Measurements from ENCODE around the gene SLC25A23. TPM values are rescaled to one million over a fixed set of nuclear protein-coding genes. Genes with fewer than 3 reads are reported as not detected.
"Not testable (repeated sequence)": the region's sequence is repeated elsewhere in the genome, so short reads cannot be mapped to it uniquely, and the experiment has no call there.

SLC25A23 gene
- polyA plus RNA-seq, 4 donors: 72.6 to 90.6 (median 74.8) TPM

GRCh38 chr19:6406401-6406800 lies 53.2 kb downstream of the SLC25A23 start:
- DNase-seq (ENCODE audit: low read depth in 4 of 4, low spot score in 3 of 4): no peak

DNA sequence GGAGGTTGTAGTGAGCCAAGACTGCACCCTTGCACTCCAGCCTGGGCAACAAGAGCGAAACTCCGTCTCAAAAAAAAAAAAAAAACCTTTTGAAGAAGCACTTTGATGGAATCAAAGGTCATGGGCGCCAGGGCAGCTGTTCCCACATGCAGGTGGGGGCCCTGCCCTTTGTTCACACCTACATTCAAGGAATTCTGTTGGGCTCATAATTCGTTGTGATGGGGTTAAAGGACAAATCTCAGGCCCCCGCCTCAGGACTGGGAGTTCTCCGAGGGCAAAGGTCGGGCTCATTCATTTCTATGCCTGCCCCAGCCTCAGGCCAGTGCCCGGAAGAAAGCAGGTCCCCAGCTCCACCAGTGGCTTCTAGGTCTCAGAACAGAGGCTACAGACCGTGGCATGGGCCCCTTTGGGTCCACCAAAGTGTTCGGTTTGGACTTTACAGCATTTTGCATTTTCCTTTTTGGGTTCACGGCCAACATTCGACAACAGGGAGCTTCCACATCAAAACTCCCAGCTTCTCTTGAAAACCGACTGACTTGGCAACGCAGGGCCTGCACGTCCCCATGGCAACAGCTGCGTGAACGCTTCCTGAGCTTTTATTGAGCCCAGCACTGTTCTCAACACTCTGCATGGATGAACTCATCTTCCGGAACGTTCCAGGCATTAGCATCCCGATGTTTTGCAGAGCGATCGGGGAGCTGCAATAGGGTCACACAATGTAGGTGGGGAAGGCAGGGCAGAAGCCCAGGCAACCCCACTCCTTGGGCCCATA lies 56.6 kb downstream of the SLC25A23 start:
- peak in 1 of 4 donors; percentile 60 for DNase-seq (ENCODE audit: low read depth in 4 of 4, low spot score in 3 of 4)

GRCh38 chr19:6402058-6402457 lies 57.5 kb downstream of the SLC25A23 start:
- no peak for DNase-seq (ENCODE audit: low read depth in 4 of 4, low spot score in 3 of 4)

DNA sequence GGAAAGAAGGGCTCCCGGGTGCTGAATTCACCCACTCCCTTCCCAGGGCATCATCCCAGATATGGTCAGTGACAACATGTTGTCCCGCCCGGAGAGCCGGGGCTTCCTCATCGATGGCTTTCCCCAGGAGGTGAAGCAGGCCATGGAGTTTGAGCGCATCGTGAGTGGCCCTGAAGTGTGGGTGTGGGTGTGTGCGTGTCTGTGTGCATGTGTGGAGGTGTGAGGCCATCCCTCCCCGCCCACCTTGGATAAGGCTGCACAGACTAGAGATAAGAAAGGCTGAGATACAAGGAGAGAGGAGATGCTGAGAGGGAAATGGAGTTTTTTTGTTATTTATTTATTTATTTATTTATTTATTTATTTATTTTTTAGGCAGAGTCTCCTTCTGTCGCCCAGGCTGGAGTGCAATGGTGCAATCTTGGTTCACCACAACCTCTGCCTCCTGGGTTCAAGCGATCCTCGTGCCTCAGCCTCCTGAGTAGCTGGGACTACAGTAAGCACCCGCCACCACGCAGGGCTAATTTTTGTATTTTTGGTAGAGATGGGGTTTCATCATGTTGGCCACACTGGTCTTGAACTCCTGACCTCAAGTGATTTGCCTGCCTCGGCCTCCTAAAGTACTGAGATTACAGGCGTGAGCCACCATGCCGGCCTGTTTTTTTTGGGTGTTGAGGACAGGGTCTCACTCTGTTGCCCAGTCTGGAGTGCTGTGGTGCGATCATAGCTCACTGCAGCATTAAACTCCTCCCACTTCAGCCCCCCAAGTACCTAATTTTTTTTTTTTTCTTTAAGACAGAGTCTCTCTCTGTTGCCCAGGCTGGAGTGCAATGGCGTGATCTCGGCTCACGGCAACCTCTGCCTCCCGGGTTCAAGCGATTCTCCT lies 59.3 kb downstream of the SLC25A23 start:
- not testable (repeated sequence) for DNase-seq (ENCODE audit: low read depth in 4 of 4, low spot score in 3 of 4)

DNA sequence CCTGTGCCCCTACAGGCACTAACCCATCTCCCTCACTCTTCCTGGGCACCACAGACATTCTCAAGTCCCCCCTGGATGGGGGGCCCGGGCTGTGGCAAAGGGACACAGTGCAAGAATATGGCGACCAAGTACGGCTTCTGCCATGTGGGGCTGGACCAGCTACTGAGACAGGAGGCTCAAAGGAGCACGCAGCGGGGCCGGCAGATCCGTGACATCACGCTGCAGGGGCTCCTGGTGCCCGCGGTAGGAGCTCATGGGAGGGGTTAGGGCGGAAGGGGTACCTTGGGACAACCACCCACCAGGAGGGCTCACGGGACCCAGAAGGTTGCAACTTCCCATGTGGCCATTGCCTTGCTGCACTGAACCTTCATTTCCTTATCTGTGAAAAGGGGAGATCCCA lies 63.3 kb downstream of the SLC25A23 start:
- DNase-seq (ENCODE audit: low read depth in 4 of 4, low spot score in 3 of 4): no peak

GRCh38 chr19:6394831-6395230 lies 64.8 kb downstream of the SLC25A23 start:
- DNase-seq (ENCODE audit: low read depth in 4 of 4, low spot score in 3 of 4): no peak

DNA sequence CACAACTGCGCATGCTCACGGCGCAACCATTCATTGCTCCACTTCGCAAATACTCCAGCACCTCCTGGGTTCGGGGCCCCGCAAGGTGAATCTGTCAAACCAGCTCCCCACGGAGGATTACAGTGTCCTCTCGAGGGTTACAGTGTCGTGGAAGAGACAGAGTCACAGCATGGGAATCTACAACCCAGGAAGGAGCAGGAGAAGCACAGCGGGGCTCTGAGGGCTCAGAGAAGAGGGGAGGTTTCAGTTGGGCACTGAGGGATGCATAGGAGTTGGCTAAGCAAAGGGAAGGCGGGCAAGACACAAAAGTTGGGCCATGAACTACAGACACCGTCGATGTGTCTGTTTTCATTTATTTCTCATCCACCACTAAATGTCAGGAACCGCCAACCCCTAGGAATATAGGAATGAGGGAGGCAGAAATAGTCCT lies 65.6 kb downstream of the SLC25A23 start:
- DNase-seq (ENCODE audit: low read depth in 4 of 4, low spot score in 3 of 4): no peak

- DNase-seq (ENCODE audit: low read depth in 4 of 4, low spot score in 3 of 4): peak; percentile 95 to 97 (median 96)
Observed at GRCh38 chr19:6393074-6393982, 66.3 kb downstream of the SLC25A23 start, which contains the start of gene GTF2F1. GTF2F1 (minus strand) TSS chr19:6393164; CDS start chr19:6392995, 169 bp downstream.

GRCh38 chr19:6392221-6393073 lies 67.1 kb downstream of the SLC25A23 start:
- no peak for DNase-seq (ENCODE audit: low read depth in 4 of 4, low spot score in 3 of 4)

Other genes starting within 250 kb of the SLC25A23 start
- gene MLLT1, start 179.8 kb downstream of the SLC25A23 start, polyA plus RNA-seq (ENCODE audit: insufficient read length in 4 of 4): 100 to 1,000 TPM in 1 of 4 donors, 10 to 100 TPM in 3; 79.8 to 121 (median 86.5) TPM
- gene ACER1, start 126.2 kb downstream of the SLC25A23 start, polyA plus RNA-seq (ENCODE audit: insufficient read length in 4 of 4): under 1 TPM in 2 of 4 donors, not detected in 2; 0.14 to 0.18 TPM
- 10 to 100 TPM; 57.8 to 77.1 (median 63.4) TPM for gene CLPP, start 98.3 kb downstream of the SLC25A23 start, polyA plus RNA-seq (ENCODE audit: insufficient read length in 4 of 4)
- 100 to 1,000 TPM in 1 of 4 donors, 10 to 100 TPM in 3; 41.7 to 107 (median 53.5) TPM for gene ALKBH7, start 87.0 kb downstream of the SLC25A23 start, polyA plus RNA-seq (ENCODE audit: insufficient read length in 4 of 4)
- gene PSPN, start 83.9 kb downstream of the SLC25A23 start, polyA plus RNA-seq (ENCODE audit: insufficient read length in 4 of 4): 1 to 10 TPM; 2.2 to 2.9 (median 2.6) TPM
- gene GTF2F1, start 66.6 kb downstream of the SLC25A23 start, polyA plus RNA-seq (ENCODE audit: insufficient read length in 4 of 4): 100 to 1,000 TPM in 1 of 4 donors, 10 to 100 TPM in 3; 85.2 to 111 (median 90.7) TPM
- 100 to 1,000 TPM; 283 to 338 (median 293) TPM for gene KHSRP, start 35.0 kb downstream of the SLC25A23 start, polyA plus RNA-seq (ENCODE audit: insufficient read length in 4 of 4)
- under 1 TPM; 0.30 to 0.93 (median 0.37) TPM for gene SLC25A41, start 26.0 kb downstream of the SLC25A23 start, polyA plus RNA-seq (ENCODE audit: insufficient read length in 4 of 4)
- gene CRB3, start 4.5 kb upstream of the SLC25A23 start, polyA plus RNA-seq (ENCODE audit: insufficient read length in 4 of 4): 10 to 100 TPM; 30.9 to 43.0 (median 31.3) TPM
- 10 to 100 TPM; 37.5 to 43.4 (median 39.3) TPM for gene DENND1C, start 22.0 kb upstream of the SLC25A23 start, polyA plus RNA-seq (ENCODE audit: insufficient read length in 4 of 4)
- 10 to 100 TPM; 30.5 to 46.4 (median 35.2) TPM for gene TUBB4A, start 42.5 kb upstream of the SLC25A23 start, polyA plus RNA-seq (ENCODE audit: insufficient read length in 4 of 4)
- under 1 TPM; 0.17 to 0.53 (median 0.35) TPM for gene TNFSF9, start 71.2 kb upstream of the SLC25A23 start, polyA plus RNA-seq (ENCODE audit: insufficient read length in 4 of 4)
- gene CD70, start 131.4 kb upstream of the SLC25A23 start, polyA plus RNA-seq (ENCODE audit: insufficient read length in 4 of 4): under 1 TPM in 1 of 4 donors, not detected in 3; 0.18 TPM
- under 1 TPM; 0.06 to 0.07 (median 0.06) TPM for gene TNFSF14, start 210.4 kb upstream of the SLC25A23 start, polyA plus RNA-seq (ENCODE audit: insufficient read length in 4 of 4)

Measured in right renal pelvis (tissue), 4 donors.